ENCODE data around the gene P4HB. TPM values are rescaled to one million over a fixed set of nuclear protein-coding genes. Genes with fewer than 3 reads are reported as not detected.

P4HB gene
- 100 to 1,000 TPM; 354 to 727 (median 491) TPM for total RNA-seq
- long read RNA-seq, donor 1, transcript P4HB-201 (11 exons, 2,603 nt) = major isoform, 760 of 861 reads
- long read RNA-seq, donor 1, transcript P4HB-210 (5 exons, 765 nt) = minor isoform, 7 of 861 reads
- long read RNA-seq, donor 1, partial matches to known transcripts = 42 of 861 reads
- long read RNA-seq, donor 1, other reads (novel, unspliced or antisense) = 47 of 861 reads
- long read RNA-seq, donor 2, transcript P4HB-201 (11 exons, 2,603 nt) = major isoform, 1,012 of 1,069 reads
- long read RNA-seq, donor 2, partial matches to known transcripts = 17 of 1,069 reads
- long read RNA-seq, donor 2, other reads (novel, unspliced or antisense) = 33 of 1,069 reads

DNA sequence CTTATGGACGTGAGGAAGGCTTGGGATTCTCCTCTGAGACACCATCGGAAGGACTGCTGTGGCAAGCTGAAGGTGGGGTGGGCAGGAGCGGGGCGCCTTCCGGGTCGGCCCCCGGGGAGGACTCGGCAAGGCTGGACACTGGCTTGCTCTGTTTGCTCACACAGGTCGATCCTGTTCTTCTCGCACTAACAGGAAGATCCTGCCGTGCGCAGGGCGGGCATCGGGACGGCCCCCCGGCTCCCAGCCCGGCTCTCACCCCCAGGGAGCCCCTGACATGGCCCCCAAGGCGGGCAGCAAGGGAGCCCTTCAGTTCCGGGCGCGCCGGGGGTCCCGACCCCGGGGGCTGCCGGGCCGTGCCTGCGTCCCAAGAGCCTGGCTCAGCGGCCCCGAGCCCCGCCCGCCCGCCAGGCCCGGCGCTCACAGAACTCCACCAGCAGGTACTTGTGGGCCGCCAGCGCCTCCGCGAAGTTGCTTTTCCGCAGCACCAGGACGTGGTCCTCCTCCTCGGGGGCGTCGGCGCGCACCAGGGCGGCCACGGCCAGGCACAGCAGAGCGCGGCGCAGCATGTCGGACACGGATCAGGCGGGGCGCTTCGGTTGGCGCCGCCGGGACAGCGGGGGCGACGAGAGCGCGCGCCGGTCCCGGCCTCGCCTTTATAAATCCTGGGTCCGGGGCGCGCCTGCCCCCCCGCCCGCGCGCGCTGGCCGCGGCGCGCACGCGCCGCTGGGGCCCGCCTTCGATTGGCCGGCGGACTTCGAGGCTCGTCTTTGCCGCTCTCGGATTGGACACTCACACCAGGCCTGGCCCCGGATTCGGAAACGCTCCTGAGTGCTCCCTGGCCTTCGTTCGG, at the start of gene P4HB:
Gene P4HB (minus strand): TSS at position 630 of the 850 bp plus-strand sequence. CDS start 64 bp downstream, at position 566.
- no peaks in the 10 kb centered on the region for H3K9me3 ChIP-seq
- no peak for TF ChIP-seq CTCF (IDR thresholded peaks at IDR 0.05)
- ATAC-seq = peak; percentile 81
- intact Hi-C loops (cut with DNase I, micrococcal nuclease) = no loop called here
- DNase-seq = peak in 2 of 3 donors; percentile 41 to 68
- peak within 1 kb of the TSS; percentile 96 for H3K4me3 ChIP-seq
- peaks cover 55% of the 10 kb centered on the region for H3K4me1 ChIP-seq (ENCODE audit: low read depth)
- peaks cover 1% of the 10 kb centered on the region for H3K36me3 ChIP-seq (ENCODE audit: low read depth)

DNA sequence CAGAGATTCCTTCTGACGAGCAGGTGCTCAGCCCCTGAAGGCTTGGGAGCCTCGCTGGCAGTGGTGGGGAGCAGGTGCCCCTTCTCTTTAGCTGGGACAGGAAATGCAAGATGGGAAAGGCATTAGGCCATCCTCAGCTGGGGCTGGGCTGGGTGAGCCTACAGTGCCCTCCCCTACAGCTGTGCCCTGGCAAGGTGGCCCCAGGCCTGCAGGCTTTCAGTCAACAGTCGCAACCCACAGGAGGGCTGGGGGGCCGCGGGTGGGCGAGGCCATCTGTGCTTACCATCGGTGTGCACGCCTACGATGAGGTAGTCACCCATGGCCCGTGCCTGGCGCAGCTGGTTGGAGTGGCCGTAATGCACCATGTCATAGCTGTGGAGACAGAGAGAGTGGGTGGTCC, 48.9 kb upstream of the P4HB start:
- peaks cover 12% of the 10 kb centered on the region for H3K4me1 ChIP-seq (ENCODE audit: low read depth)
- DNase-seq (peak in 1 of 3 donors; percentile 56), ATAC-seq (no peak)
- intact Hi-C loops (cut with DNase I, micrococcal nuclease) = no loop called here
- peaks cover 4% of the 10 kb centered on the region for H3K36me3 ChIP-seq (ENCODE audit: low read depth)
- no peak overlapping the region for H3K4me3 ChIP-seq
- no peak for TF ChIP-seq CTCF (IDR thresholded peaks at IDR 0.05)
- H3K9me3 ChIP-seq = no peaks in the 10 kb centered on the region

DNA sequence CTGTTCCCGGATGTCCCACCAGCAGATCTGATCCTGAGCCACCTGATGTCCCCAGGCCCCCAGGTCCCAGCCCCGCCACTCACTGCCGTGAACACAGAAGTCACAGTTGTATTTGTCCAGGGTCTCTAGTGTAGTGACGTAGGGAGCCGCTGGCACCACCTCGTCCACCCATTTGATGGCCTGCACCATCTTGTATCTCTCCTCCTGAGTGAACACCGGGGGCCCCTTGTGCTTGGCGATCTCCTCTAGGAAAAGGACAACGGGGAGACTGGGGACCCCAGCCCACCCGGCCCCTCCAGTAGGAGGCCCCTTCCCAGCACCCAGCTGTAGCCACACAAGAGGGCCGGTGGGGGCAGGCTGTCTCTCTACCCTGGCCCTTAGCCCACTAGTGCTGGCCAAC, 48.5 kb upstream of the P4HB start:
- H3K4me1 ChIP-seq (ENCODE audit: low read depth) = peaks cover 12% of the 10 kb centered on the region
- intact Hi-C loops (cut with DNase I, micrococcal nuclease) = no loop called here
- peak in 1 of 3 donors; percentile 49 for DNase-seq
- ATAC-seq = no peak
- no peak overlapping the region for H3K4me3 ChIP-seq
- no peaks in the 10 kb centered on the region for H3K9me3 ChIP-seq
- TF ChIP-seq CTCF (IDR thresholded peaks at IDR 0.05) = no peak
- H3K36me3 ChIP-seq (ENCODE audit: low read depth) = no peaks in the 10 kb centered on the region

- no peak for TF ChIP-seq CTCF (IDR thresholded peaks at IDR 0.05)
- H3K4me1 ChIP-seq (ENCODE audit: low read depth) = peaks cover 15% of the 10 kb centered on the region
- no peaks in the 10 kb centered on the region for H3K9me3 ChIP-seq
- H3K36me3 ChIP-seq (ENCODE audit: low read depth) = no peaks in the 10 kb centered on the region
- no peak overlapping the region for H3K4me3 ChIP-seq
- DNase-seq (no peak), ATAC-seq (no peak)
- intact Hi-C loops (cut with DNase I, micrococcal nuclease) = no loop called here
Measured at GRCh38 chr17:81907219-81908145, 47.1 kb upstream of the P4HB start.
